Measurements from ENCODE around the gene HM13. TPM values are rescaled to one million over a fixed set of nuclear protein-coding genes. Genes with fewer than 3 reads are reported as not detected.
A peak's percentile ranks its signal among the peaks of the same experiment; 100 is the strongest.

Gene HM13
- total and polyA plus RNA-seq, 2 of the 13 experiments (the other 11 are each of a cell fraction or from before 2014, with no cell fraction given), result 118 to 243 TPM

GRCh38 chr20:31560094-31560745 lies 46.0 kb downstream of the HM13 start (continued):
- TF ChIP-seq ZNF547 (CRISPR knock-in tag; IDR thresholded peaks at IDR 0.05), result 0 out of 2 replicates have a peak, but pooled peaks have one; percentile 70
- TF ChIP-seq LCORL (IDR thresholded peaks at IDR 0.05), result no peak
- TF ChIP-seq LCORL (CRISPR knock-in tag; IDR thresholded peaks at IDR 0.05), result 0 out of 2 replicates have a peak, but pooled peaks have one; percentile 57
- TF ChIP-seq NFE2L1 (CRISPR knock-in tag; IDR thresholded peaks at IDR 0.05; ENCODE audit: borderline replicate concordance), result peak; percentile 98; the same call in 1 of the 2 replicates
- TF ChIP-seq CENPT (CRISPR knock-in tag; IDR thresholded peaks at IDR 0.05; ENCODE audit: low read depth), result no peak
- TF ChIP-seq KDM5B (CRISPR knock-in tag; IDR thresholded peaks at IDR 0.05; ENCODE audit: borderline replicate concordance), result no peak
- no peak for TF ChIP-seq ZKSCAN5 (CRISPR knock-in tag; IDR thresholded peaks at IDR 0.05)
- TF ChIP-seq ZFP37 (CRISPR knock-in tag; IDR thresholded peaks at IDR 0.05; ENCODE audit: borderline replicate concordance), result 0 out of 2 replicates have a peak, but pooled peaks have one; percentile 21
- TF ChIP-seq ZNF280D (CRISPR knock-in tag; IDR thresholded peaks at IDR 0.05), result no peak
- TF ChIP-seq ZNF816 (CRISPR knock-in tag; IDR thresholded peaks at IDR 0.05; ENCODE audit: borderline replicate concordance), result no peak
- no peak for TF ChIP-seq ZNF510 (CRISPR knock-in tag; IDR thresholded peaks at IDR 0.05; ENCODE audit: low read depth)
- TF ChIP-seq NR2C2 (CRISPR knock-in tag; IDR thresholded peaks at IDR 0.05; ENCODE audit: borderline replicate concordance), result no peak
- TF ChIP-seq, protein P1, sequence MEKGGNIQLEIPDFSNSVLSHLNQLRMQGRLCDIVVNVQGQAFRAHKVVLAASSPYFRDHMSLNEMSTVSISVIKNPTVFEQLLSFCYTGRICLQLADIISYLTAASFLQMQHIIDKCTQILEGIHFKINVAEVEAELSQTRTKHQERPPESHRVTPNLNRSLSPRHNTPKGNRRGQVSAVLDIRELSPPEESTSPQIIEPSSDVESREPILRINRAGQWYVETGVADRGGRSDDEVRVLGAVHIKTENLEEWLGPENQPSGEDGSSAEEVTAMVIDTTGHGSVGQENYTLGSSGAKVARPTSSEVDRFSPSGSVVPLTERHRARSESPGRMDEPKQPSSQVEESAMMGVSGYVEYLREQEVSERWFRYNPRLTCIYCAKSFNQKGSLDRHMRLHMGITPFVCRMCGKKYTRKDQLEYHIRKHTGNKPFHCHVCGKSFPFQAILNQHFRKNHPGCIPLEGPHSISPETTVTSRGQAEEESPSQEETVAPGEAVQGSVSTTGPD (CRISPR knock-in tag; IDR thresholded peaks at IDR 0.05), result no peak
- TF ChIP-seq HNRNPLL (IDR thresholded peaks at IDR 0.05; ENCODE audit: low read depth, low read length, poor library complexity, severe bottlenecking), result no peak
- TF ChIP-seq, protein P2, sequence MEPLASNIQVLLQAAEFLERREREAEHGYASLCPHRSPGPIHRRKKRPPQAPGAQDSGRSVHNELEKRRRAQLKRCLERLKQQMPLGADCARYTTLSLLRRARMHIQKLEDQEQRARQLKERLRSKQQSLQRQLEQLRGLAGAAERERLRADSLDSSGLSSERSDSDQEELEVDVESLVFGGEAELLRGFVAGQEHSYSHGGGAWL (CRISPR knock-in tag; IDR thresholded peaks at IDR 0.05), result 0 out of 2 replicates have a peak, but pooled peaks have one; percentile 46
- TF ChIP-seq ISL2 (CRISPR knock-in tag; IDR thresholded peaks at IDR 0.05), result 0 out of 2 replicates have a peak, but pooled peaks have one; percentile 28
- TF ChIP-seq THRA (CRISPR knock-in tag; IDR thresholded peaks at IDR 0.05; ENCODE audit: borderline replicate concordance), result 0 out of 2 replicates have a peak, but pooled peaks have one; percentile 48
- peak; percentile 57; the same call in 1 of the 2 replicates for TF ChIP-seq ZNF331 (CRISPR knock-in tag; IDR thresholded peaks at IDR 0.05)
- no peak for TF ChIP-seq SKIL (CRISPR knock-in tag; IDR thresholded peaks at IDR 0.05; ENCODE audit: borderline replicate concordance)
- 0 out of 2 replicates have a peak, but pooled peaks have one; percentile 27 for TF ChIP-seq ZMYM4 (CRISPR knock-in tag; IDR thresholded peaks at IDR 0.05)
- TF ChIP-seq THAP11 (CRISPR knock-in tag; IDR thresholded peaks at IDR 0.05), result peak; percentile 38; the same call in 1 of the 2 replicates

All from HepG2 (cell line).